Omental fat pad (tissue), 4 donors: ENCODE data around the gene CCDC178. TPM values are rescaled to one million over a fixed set of nuclear protein-coding genes. Genes with fewer than 3 reads are reported as not detected.

Experiments used
- ATAC-seq: fragments of 150-250 bp; one replicate; pipeline ENCODE4 v1.9.1; 2016; ENCODE audit warnings: mild to moderate bottlenecking, moderate library complexity; ENCODE audit not compliant: low FRiP score
- DNase-seq: peaks from one replicate; pipeline ENCODE4 v3.0.0-alpha.2; 2019; ENCODE audit warnings: low spot score
- total RNA-seq, 4 donors: library from RNA; depleted of rRNA; stranded (reverse); fragments of >200 nt; gene quantifications; one replicate each; pipeline ENCODE4 v1.1.0, GENCODE V29; 2016
- TF ChIP-seq, protein P1 (sequence below), 3 donors: fragments of 450-650 bp; IDR thresholded peaks; one replicate each; pipeline ENCODE4 v1.5.1; 2016 to 2017; ENCODE audit warnings: antibody characterized with exemption in 3 of 3, mild to moderate bottlenecking in 3 of 3, moderate library complexity in 2 of 3

CCDC178 gene, protein sequence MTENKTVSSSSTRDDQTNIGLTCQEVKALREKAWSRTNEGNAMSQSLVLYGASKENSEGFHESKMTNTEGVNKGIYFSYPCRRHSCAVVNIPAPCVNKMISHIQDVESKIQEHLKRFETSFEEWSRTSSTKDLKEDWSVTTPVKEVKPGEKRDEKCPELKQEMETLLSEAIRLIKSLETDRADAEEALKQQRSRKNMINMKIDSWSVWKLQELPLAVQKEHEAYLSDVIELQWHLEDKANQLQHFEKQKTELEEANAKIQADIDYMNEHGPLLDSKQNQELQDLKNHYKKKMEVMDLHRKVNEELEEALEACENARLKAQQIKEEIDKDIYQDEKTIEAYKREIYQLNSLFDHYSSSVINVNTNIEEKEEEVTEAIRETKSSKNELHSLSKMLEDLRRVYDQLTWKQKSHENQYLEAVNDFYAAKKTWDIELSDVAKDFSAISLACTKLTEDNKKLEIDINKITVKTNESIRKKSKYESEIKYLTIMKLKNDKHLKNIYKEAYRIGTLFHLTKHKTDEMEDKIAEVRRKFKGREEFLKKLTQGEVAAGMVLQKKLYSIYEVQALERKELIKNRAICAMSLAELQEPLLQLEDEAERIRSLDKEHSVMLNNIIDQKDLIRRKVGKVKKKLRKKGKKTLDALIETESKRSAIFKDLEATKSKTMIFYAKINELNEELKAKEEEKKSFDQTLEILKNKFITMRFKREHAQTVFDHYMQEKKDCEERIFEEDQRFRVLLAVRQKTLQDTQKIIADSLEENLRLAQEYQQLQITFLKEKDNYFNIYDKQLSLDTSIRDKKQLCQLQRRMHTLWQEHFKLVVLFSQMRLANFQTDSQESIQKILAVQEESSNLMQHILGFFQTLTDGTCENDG
- total RNA-seq, result 10 to 100 TPM in 1 of 4 donors, 1 to 10 TPM in 3; 2.6 to 10.6 (median 3.5) TPM

DNA sequence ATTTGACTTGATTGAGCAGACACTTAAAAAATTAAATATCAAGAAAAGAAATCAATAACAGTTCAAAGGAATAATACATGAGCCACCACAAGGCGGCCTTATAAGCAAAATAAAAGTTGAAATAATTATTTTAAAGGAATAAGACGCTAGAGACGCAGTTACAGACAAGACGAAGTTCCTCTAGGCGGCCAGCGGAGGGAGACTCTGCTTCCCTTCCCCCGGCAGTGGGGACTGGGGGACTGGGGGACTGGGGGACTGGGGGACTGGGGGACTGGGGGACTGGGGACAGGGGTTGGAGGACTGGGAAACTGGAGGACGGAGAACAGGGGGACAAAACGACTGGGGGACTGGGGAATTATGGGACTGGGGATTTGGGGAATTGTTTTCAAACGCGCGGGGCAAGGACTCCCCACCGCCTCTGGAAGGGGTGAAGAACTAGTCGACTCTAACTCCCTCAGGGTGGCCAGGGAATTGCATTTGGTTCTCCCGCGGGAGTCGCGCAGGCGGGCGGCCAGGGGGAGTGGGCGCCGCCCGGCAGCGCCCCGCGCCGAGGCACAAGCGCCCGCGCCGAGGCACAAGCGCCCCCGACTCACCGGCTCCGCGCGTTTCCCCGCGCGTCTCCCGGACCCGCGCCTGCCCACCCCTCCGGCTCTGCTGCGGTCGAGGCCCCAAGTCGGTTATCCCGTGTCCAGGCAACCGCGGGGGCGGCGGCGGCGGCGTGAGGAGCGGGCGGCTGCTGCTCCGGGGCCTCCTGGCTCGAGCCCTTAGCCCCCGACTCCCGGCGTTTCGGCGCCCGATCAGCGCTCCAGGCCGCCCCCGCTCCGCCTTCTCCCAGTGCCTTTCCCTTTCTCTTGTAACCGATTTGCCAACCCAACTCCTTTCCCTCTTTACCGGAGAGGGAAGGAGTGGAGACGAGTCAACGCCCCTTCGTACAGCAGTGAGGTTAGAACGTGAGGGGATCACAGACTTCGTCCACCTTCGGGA lies at the start of gene CCDC178:
CCDC178 (minus strand) TSS at position 662 of the 984 bp plus-strand sequence. CDS start 28,633 bp downstream, outside the sequence.
- no peak for DNase-seq
- TF ChIP-seq, protein P1, sequence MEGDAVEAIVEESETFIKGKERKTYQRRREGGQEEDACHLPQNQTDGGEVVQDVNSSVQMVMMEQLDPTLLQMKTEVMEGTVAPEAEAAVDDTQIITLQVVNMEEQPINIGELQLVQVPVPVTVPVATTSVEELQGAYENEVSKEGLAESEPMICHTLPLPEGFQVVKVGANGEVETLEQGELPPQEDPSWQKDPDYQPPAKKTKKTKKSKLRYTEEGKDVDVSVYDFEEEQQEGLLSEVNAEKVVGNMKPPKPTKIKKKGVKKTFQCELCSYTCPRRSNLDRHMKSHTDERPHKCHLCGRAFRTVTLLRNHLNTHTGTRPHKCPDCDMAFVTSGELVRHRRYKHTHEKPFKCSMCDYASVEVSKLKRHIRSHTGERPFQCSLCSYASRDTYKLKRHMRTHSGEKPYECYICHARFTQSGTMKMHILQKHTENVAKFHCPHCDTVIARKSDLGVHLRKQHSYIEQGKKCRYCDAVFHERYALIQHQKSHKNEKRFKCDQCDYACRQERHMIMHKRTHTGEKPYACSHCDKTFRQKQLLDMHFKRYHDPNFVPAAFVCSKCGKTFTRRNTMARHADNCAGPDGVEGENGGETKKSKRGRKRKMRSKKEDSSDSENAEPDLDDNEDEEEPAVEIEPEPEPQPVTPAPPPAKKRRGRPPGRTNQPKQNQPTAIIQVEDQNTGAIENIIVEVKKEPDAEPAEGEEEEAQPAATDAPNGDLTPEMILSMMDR (IDR thresholded peaks at IDR 0.05), result no peak
- peak; percentile 83 for ATAC-seq

DNA sequence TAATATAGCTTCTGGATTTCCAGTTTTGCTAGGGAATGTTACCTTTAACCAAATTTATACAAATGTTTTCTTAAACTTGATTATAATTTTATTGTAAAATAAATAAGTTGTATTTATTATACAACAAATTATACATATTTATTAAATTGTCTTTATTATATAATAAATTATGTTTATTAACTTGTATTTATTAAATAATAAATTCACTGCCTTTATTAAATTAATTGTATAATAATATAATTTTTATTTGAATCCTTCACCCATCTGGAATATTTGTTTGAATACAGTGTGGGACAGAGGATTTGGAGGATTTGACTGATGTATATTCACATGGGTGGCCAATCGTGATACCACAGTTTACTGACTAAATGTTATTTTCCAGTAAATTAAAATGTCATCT lies 43.4 kb upstream of the CCDC178 start:
- TF ChIP-seq, protein P1 (IDR thresholded peaks at IDR 0.05), result no peak
- ATAC-seq, result no peak
- DNase-seq, result no peak

DNA sequence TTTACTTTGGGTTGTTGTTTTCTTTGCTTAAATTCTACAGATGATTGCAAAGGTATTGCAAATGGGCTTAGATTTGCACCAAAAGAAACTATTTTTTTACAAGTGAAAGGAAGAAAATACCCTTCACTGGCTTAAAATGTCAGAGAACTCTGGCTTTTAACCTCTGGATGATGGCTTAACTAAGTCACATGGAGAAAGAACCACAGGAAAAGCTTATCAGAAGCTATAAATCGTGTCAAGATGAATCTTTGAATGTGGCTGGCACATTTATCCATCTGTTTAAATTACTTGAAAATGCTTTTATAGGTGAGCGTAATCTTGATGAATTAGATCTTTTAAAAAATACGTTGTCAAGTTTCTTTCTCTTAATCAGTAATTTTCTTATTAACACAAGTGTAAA lies 32.0 kb upstream of the CCDC178 start:
- no peak for ATAC-seq
- no peak for DNase-seq
- TF ChIP-seq, protein P1 (IDR thresholded peaks at IDR 0.05), result no peak

DNA sequence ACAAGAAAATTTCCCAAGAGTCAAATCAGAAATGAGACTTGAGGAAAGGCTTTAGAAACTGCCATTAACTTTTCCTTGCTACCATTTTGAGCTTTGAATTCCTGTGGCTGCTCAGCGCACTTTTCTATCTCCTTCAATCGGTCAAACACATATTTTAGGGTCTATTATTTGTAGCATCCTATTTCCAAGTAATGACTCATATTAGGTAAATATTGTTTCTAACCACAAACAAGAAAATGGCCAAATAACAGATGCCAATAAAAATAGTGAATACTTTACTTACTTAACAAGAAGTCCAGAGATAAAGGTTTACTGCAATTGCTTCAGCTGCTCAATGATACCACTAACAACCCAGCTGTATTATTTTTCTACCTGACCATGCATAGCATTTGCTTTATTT lies 29.7 kb upstream of the CCDC178 start:
- DNase-seq (no peak), ATAC-seq (no peak)
- TF ChIP-seq, protein P1 (IDR thresholded peaks at IDR 0.05), result no peak

- DNase-seq, result no peak
- TF ChIP-seq, protein P1 (IDR thresholded peaks at IDR 0.05), result no peak
- no peak for ATAC-seq
Observed at GRCh38 chr18:33469699-33470098, 29.2 kb upstream of the CCDC178 start.

GRCh38 chr18:33467531-33467930 lies 27.0 kb upstream of the CCDC178 start:
- TF ChIP-seq, protein P1 (IDR thresholded peaks at IDR 0.05), result no peak
- ATAC-seq, result no peak
- DNase-seq, result no peak
